GM15510 (cell line): ENCODE results near the gene CCDC160.

ENCODE experiments used
- POLR2A ChIP-seq: IDR thresholded peaks from 3 replicates; pipeline ENCODE4 v1.6.1; 2011; ENCODE audit warnings: borderline replicate concordance; ENCODE audit not compliant: insufficient read length; ENCODE audit errors: extremely low read depth

The CCDC160 gene

DNA sequence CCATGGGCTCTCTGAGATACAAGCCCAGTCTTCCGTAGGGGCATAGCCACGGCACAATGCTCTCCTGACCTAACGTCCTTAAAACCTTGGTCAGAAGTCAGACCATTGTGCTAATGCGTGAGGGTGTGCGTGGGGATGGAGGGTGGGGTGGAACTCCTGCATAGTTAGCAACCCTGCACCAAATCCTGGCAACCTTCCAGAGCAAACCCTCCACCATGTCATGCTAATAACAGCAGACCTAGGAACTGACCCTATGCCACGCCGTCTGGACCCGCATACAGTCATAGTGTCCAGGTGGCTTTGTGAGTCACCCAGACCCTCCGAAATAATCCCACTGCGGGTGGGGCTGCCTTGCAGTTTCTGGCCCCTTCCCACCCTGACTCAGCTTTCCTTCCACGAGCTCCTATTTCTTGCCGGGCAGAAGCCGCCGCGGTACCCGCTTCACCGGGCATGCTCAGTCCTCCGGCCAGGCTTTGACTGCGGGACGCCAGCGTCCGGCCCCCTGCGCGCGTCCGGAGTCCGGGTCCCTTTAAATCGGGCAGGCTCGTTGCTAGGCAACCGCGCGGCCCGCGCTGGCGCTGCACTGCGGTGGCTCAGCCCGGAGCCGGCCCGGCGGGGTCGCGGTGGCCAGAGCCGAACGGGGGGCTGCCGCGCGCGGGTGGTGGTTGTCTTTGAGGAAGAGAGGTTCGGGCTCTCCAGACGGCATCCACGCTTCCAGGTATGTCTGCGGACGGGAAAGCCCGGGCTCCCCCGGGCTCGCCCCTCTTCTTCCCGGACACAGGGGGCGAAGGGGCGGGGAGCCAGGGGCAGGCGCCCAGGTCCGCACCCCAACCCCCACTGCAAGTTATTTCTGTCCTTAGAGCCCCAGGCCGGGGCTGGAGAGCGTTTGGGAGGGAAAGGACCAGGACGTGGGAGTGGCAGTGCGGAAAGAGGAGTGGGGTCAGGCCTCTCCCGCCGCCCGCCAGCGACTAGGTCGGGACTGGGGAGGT is at the start of gene CCDC160:
CCDC160 (plus strand) TSS at position 557 of the 989 bp plus-strand sequence. CDS start 7,619 bp downstream, outside the sequence.
- no peak for TF ChIP-seq POLR2A

- TF ChIP-seq POLR2A, result no peak
Observed at GRCh38 chrX:134191281-134191680, 45.7 kb upstream of the CCDC160 start.

DNA sequence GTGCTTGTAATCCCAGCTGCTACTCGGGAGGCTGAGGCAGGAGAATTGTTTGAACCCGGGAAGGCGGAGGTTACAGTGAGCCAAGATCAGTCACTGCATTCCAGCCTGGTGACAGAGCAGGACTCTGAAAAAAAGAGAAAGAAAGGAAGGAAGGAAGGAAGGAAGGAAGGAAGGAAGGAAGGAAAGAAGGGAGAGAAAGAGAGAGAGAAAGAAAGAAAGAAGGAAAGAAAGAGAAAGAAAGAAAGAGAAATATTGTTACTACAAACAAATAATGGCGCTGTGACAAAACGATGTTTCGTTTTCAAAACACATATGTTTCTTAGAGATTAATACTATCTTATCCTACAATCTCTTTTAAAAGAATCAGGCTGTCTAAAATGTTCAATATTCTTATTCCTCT is 42.1 kb upstream of the CCDC160 start:
- no peak for TF ChIP-seq POLR2A

GRCh38 chrX:134202561-134202960 is 34.4 kb upstream of the CCDC160 start:
- TF ChIP-seq POLR2A, result no peak

GRCh38 chrX:134206221-134206620 is 30.8 kb upstream of the CCDC160 start:
- TF ChIP-seq POLR2A, result no peak

DNA sequence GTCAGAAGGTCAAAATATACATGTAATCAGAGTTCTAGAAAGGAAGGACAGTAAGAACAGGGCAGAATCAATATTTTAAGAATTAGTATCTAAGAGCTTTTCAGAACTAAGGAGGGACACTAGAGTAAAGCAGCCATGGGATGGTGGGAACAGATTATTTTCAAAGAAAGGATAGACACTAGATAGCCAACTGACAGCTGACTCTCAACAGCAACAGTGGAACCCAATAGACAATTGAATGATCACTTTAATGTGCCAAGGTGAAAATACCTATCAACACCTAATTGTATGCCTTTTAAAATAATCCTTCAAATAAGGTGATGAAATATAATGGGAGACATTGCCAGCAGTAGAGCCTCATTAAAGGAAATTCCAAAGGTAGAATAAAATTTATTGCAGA is 26.5 kb upstream of the CCDC160 start:
- no peak for TF ChIP-seq POLR2A

- TF ChIP-seq POLR2A, result no peak
Observed at GRCh38 chrX:134235236-134235635, 1.7 kb upstream of the CCDC160 start.

DNA sequence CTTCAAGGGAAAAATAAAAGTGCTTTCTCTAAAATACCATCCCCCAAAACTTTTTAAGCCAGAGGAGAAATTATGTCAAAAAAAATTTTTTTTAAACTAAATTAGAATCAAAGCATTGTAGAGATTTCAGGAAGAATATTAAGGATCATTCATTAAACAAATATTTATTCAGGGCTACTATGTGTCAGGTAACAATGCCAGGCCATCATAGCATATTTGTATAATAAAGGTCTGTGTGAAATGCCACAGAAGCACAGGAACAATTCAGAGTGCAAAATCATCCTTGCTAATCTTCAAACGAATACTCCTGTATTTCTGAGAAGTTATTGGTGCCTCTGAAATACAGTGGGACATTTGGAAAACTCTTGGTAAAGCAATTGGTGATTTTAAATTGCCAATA is 2.0 kb downstream of the CCDC160 start:
- no peak for TF ChIP-seq POLR2A

GRCh38 chrX:134240209-134240608 is 3.2 kb downstream of the CCDC160 start:
- no peak for TF ChIP-seq POLR2A

DNA sequence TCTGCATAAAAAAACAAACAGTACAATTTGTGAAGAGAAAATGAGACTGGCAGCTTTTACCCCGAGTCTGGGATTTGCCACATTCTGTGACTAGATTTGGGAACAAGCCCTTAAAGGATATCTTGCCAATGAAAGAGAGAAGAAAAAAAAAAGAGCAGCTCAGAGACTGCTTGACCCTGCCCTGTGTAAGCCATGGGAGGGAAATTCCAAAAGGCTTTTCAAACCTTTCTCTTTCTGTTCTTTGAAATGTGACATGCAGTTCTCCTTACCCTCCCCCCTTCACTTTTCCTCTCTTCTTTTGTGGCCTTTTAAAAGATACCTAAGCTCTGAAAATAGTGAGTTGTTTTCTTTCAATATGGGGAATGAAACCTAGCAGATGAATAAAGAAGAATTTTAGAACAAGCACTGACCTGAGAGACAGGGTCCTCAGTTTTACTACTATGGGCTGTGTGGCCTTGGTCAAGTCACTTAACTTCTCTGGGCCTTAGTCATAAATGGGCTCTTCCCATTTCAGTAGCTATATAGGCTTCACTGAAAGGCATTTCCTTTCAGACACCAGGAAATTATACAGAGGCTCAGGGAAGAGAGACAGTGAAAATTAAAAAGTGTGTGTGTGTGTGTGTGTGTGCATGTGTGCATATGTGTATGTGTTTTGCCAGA is 5.1 kb downstream of the CCDC160 start:
- no peak for TF ChIP-seq POLR2A

DNA sequence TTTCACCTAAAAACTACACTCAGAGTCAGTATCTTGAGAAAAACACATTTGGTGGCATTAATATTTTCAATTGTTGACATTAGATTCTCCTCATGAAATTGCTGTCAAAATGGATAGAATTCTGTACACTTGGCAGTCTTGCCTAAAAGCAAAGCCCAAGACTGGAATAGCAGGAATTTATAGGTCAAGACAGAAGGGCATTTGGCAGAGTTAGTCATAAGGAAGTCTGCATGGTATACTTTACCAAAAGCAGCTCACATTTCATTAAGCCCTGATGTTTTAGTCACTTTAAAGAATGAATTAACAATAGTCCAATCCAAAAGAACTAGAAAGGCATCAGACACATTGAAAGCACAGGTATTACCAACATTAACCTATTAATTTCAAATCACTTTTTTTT is 7.1 kb downstream of the CCDC160 start:
- TF ChIP-seq POLR2A, result no peak

GRCh38 chrX:134246282-134246681 is 9.3 kb downstream of the CCDC160 start:
- no peak for TF ChIP-seq POLR2A

- TF ChIP-seq POLR2A, result no peak
Observed at GRCh38 chrX:134247492-134247891, 10.5 kb downstream of the CCDC160 start.

DNA sequence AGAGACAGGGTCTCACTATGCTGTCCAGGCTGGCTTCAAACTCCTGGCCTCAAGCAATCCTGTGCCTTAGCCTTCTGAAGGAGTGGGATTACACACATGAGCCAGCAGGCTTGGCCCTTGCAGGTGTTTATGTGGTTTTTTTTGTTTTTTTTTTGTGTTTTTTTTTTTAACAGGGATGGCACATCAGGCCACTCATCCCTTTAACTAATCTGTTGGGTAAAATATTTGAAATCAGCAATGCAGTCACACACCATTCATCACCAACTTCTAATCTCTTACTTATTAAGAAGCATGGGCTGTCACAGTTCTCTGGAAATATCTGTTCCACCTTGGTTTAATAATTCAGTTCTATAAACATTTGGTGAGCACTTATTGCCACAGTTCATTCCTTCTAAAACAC is 12.3 kb downstream of the CCDC160 start:
- no peak for TF ChIP-seq POLR2A

DNA sequence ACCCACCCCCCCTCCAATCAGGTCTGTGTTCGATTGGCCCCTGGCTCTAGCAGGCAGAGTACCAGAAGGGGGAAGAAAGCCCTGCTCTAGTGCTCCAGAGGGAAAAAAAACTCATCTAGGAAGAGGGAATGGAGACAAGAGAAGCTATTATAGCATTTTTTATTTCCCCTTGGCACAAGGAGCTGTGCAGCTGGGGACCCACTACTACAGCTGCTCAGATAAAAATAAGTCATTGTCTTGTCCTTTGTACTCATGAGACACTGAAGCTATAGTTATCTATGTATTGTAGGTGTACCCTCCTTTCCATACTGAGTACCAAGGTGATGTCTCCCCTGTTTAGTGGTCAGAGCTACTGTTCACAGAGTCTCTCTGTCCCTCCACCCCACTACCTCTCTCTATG is 14.3 kb downstream of the CCDC160 start:
- TF ChIP-seq POLR2A, result no peak

GRCh38 chrX:134254511-134254910 is 17.5 kb downstream of the CCDC160 start:
- TF ChIP-seq POLR2A, result no peak
